ENCODE measurements around the gene TTC23.

- TF ChIP-seq, protein P1, sequence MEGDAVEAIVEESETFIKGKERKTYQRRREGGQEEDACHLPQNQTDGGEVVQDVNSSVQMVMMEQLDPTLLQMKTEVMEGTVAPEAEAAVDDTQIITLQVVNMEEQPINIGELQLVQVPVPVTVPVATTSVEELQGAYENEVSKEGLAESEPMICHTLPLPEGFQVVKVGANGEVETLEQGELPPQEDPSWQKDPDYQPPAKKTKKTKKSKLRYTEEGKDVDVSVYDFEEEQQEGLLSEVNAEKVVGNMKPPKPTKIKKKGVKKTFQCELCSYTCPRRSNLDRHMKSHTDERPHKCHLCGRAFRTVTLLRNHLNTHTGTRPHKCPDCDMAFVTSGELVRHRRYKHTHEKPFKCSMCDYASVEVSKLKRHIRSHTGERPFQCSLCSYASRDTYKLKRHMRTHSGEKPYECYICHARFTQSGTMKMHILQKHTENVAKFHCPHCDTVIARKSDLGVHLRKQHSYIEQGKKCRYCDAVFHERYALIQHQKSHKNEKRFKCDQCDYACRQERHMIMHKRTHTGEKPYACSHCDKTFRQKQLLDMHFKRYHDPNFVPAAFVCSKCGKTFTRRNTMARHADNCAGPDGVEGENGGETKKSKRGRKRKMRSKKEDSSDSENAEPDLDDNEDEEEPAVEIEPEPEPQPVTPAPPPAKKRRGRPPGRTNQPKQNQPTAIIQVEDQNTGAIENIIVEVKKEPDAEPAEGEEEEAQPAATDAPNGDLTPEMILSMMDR (IDR thresholded peaks at IDR 0.05) = no peak
- TF ChIP-seq EP300 (IDR thresholded peaks at IDR 0.05) (no peak), POLR2A (IDR thresholded peaks at IDR 0.05) (no peak)
These were observed 25.7 kb upstream of the TTC23 start for GRCh38 chr15:99275061-99275460.
